HepG2 (cell line): ENCODE data around the gene ARHGAP9.

Source experiments
- CTCF ChIP-seq: sonication (generic); formaldehyde crosslinking; IDR thresholded peaks from 2 replicates; pipeline ENCODE4 v1.5.0; 2020; ENCODE audit warnings: mild to moderate bottlenecking, missing genetic modification reagents, moderate library complexity
- GABPA ChIP-seq, 2 experiments: IDR thresholded peaks; 2 replicates each; pipeline ENCODE4 v1.6.1; 2011 to 2016; ENCODE audit warnings: low read depth in 2 of 2, low read length in 1 of 2, missing biosample characterization in 1 of 2, missing genetic modification characterization in 1 of 2
- RBAK ChIP-seq: sonication (generic); formaldehyde crosslinking; IDR thresholded peaks from 2 replicates; pipeline ENCODE4 v1.5.1; 2020; ENCODE audit warnings: mild to moderate bottlenecking, missing genetic modification reagents
- TEAD3 ChIP-seq: optimal IDR thresholded peaks from 2 replicates; pipeline ENCODE3; 2016; ENCODE audit warnings: borderline replicate concordance
- ZNF18 ChIP-seq: sonication (generic); formaldehyde crosslinking; IDR thresholded peaks from 2 replicates; pipeline ENCODE4 v1.8.0; 2022; ENCODE audit warnings: mild to moderate bottlenecking, missing genetic modification reagents; ENCODE audit not compliant: insufficient replicate concordance

GRCh38 chr12:57528831-57529555 is 49.3 kb upstream of the ARHGAP9 start:
- TF ChIP-seq TEAD3 (CRISPR knock-in tag) = no peak
- TF ChIP-seq GABPA (IDR thresholded peaks at IDR 0.05; ENCODE audit: low read depth, low read length) = no peak
- no peak for TF ChIP-seq GABPA (CRISPR knock-in tag; IDR thresholded peaks at IDR 0.05; ENCODE audit: low read depth)
- no peak for TF ChIP-seq ZNF18
- TF ChIP-seq CTCF (CRISPR knock-in tag) = no peak
- TF ChIP-seq RBAK = no peak
